Liver (tissue), 9 donors: ENCODE data around the gene PARD3B. TPM values are rescaled to one million over a fixed set of nuclear protein-coding genes. Genes with fewer than 3 reads are reported as not detected.

ENCODE experiments used
- DNase-seq: peaks from one replicate; pipeline ENCODE4 v3.0.0-alpha.2; 2017; ENCODE audit warnings: low spot score
- H3K27ac ChIP-seq, 2 donors: one replicate each; pipeline ENCODE4 v1.7.0; 2013; ENCODE audit warnings: inconsistent platforms in 2 of 2, low read length in 2 of 2, control low read depth in 1 of 2, low read depth in 1 of 2, mild to moderate bottlenecking in 1 of 2
- H3K27me3 ChIP-seq, 4 donors: one replicate each; pipeline versions ENCODE4 v1.6.1 to v1.7.0; 2013; ENCODE audit warnings: low read length in 3 of 4, inconsistent platforms in 1 of 4, mild to moderate bottlenecking in 1 of 4, moderate library complexity in 1 of 4; ENCODE audit not compliant: control insufficient read depth in 4 of 4, insufficient read depth in 4 of 4
- H3K36me3 ChIP-seq, 4 donors: one replicate each; pipeline versions ENCODE4 v1.6.1 to v1.7.0; 2013; ENCODE audit warnings: low read length in 3 of 4, mild to moderate bottlenecking in 3 of 4, low read depth in 1 of 4, moderate library complexity in 1 of 4; ENCODE audit not compliant: control insufficient read depth in 4 of 4, insufficient read depth in 3 of 4
- H3K4me1 ChIP-seq, 4 donors: one replicate each; pipeline versions ENCODE4 v1.6.1 to v1.7.0; 2013; ENCODE audit warnings: low read length in 3 of 4, mild to moderate bottlenecking in 3 of 4, moderate library complexity in 1 of 4; ENCODE audit not compliant: control insufficient read depth in 4 of 4, insufficient read depth in 4 of 4
- H3K4me3 ChIP-seq, 3 donors: one replicate each; pipeline versions ENCODE4 v1.6.1 to v1.7.0; 2013; ENCODE audit warnings: low read length in 3 of 3, control low read depth in 1 of 3, low read depth in 1 of 3, mild to moderate bottlenecking in 1 of 3
- H3K9ac ChIP-seq, 2 donors: one replicate each; pipeline ENCODE4 v1.7.0; 2013; ENCODE audit warnings: low read length in 2 of 2, mild to moderate bottlenecking in 2 of 2, moderate library complexity in 2 of 2, control low read depth in 1 of 2, low read depth in 1 of 2
- H3K9me3 ChIP-seq, 4 donors: one replicate each; pipeline versions ENCODE4 v1.6.1 to v1.7.0; 2013; ENCODE audit warnings: low read length in 3 of 4; ENCODE audit not compliant: control insufficient read depth in 4 of 4
- ATF3 ChIP-seq: IDR thresholded peaks from 2 replicates; pipeline ENCODE4 v1.6.1; 2016; ENCODE audit warnings: antibody characterized with exemption
- CTCF ChIP-seq: fragments of 150-350 bp; IDR thresholded peaks from 2 replicates; pipeline ENCODE4 v1.5.1; 2017; ENCODE audit warnings: improper control_type of control experiment, low read depth, low read length; ENCODE audit not compliant: missing input control
- EGR1 ChIP-seq, 2 donors: IDR thresholded peaks; 2 replicates each; pipeline ENCODE4 v1.6.1; 2016 to 2018; ENCODE audit warnings: antibody characterized with exemption in 2 of 2, low read depth in 2 of 2
- FOXA1 ChIP-seq: IDR thresholded peaks from 2 replicates; pipeline ENCODE4 v1.6.1; 2016; ENCODE audit warnings: antibody characterized with exemption
- FOXA2 ChIP-seq: IDR thresholded peaks from 2 replicates; pipeline ENCODE4 v1.6.1; 2016; ENCODE audit warnings: antibody characterized with exemption
- GABPA ChIP-seq, 2 donors: IDR thresholded peaks in 1 of 2; conservative IDR thresholded peaks in 1 of 2; 2 replicates each; pipeline ENCODE4 v1.6.1; 2016; ENCODE audit warnings: antibody characterized with exemption in 2 of 2, mild to moderate bottlenecking in 1 of 2, moderate library complexity in 1 of 2
- HNF4G ChIP-seq: IDR thresholded peaks from 2 replicates; pipeline ENCODE4 v1.6.1; 2016; ENCODE audit warnings: antibody characterized with exemption
- JUND ChIP-seq, 2 donors: IDR thresholded peaks; 2 replicates each; pipeline ENCODE4 v1.6.1; 2016; ENCODE audit warnings: antibody characterized with exemption in 2 of 2
- MAX ChIP-seq: IDR thresholded peaks from 2 replicates; pipeline ENCODE4 v1.6.1; 2016; ENCODE audit warnings: antibody characterized with exemption
- NR2F2 ChIP-seq: IDR thresholded peaks from 2 replicates; pipeline ENCODE4 v1.6.1; 2016; ENCODE audit warnings: antibody characterized with exemption
- RAD21 ChIP-seq, 2 donors: IDR thresholded peaks; 2 replicates each; pipeline ENCODE4 v1.6.1; 2016; ENCODE audit warnings: antibody characterized with exemption in 2 of 2, mild to moderate bottlenecking in 2 of 2
- REST ChIP-seq: IDR thresholded peaks from 2 replicates; pipeline ENCODE4 v1.6.1; 2016; ENCODE audit warnings: antibody characterized with exemption, mild to moderate bottlenecking
- RXRA ChIP-seq, 2 donors: IDR thresholded peaks; 2 replicates each; pipeline ENCODE4 v1.6.1; 2017 to 2018; ENCODE audit warnings: antibody characterized with exemption in 2 of 2, mild to moderate bottlenecking in 1 of 2
- SP1 ChIP-seq: IDR thresholded peaks from 2 replicates; pipeline ENCODE4 v1.6.1; 2018; ENCODE audit warnings: antibody characterized with exemption, mild to moderate bottlenecking
- TAF1 ChIP-seq: conservative IDR thresholded peaks from 2 replicates; pipeline ENCODE4 v1.6.1; 2016; ENCODE audit warnings: antibody characterized with exemption, mild to moderate bottlenecking
- YY1 ChIP-seq: IDR thresholded peaks from 2 replicates; pipeline ENCODE4 v1.6.1; 2016; ENCODE audit warnings: antibody characterized with exemption, mild to moderate bottlenecking
- ZBTB33 ChIP-seq: IDR thresholded peaks from 2 replicates; pipeline ENCODE4 v1.6.1; 2016; ENCODE audit warnings: antibody characterized with exemption
- WGBS: extraction: QIAGEN DNeasy Blood & Tissue Kit; methylation state at CpG from one replicate; pipeline ENCODE4 v1.1.7; 2013; 5-methylcytosine and 5-hydroxymethylcytosine counted together
- polyA plus RNA-seq, 2 donors: library from polyadenylated mRNA; stranded (reverse) in 1 of 2; unstranded in 1 of 2; fragments of 200-250 nt in 1 of 2; fragments of >200 nt in 1 of 2; fragmentation: Nextera tagmentation in 1 of 2; extraction: Ambion mirVana in 1 of 2; gene quantifications; one replicate each; pipeline versions ENCODE4 v1.2.1 to v1.2.3, GENCODE V29; 2013 to 2015
- total RNA-seq, 2 donors: library from RNA; depleted of rRNA; stranded (reverse); fragments of >200 nt; gene quantifications; one replicate each; pipeline ENCODE4 v1.2.3, GENCODE V29; 2014
- donor health status: healthy.
- donor health status: healthy.
- donor health status: healthy.
- donor health status: healthy.
- donor health status: healthy.

PARD3B gene
- total and polyA plus RNA-seq, 4 donors, result 1.1 to 10.3 (median 3.7) TPM

GRCh38 chr2:205496370-205496769, 951.1 kb downstream of the PARD3B start:
- H3K36me3 ChIP-seq, result no peaks in the 10 kb centered on the region
- no peak overlapping the region for H3K4me3 ChIP-seq
- no peak overlapping the region for H3K27ac ChIP-seq
- WGBS, result 98% methylated on average over 1 of the region's 1 CpG
- no peaks in the 10 kb centered on the region for H3K27me3 ChIP-seq
- no peak for DNase-seq
- H3K9me3 ChIP-seq, result no peaks in the 10 kb centered on the region
- TF ChIP-seq MAX (no peak), REST (no peak), NR2F2 (no peak), TAF1 (no peak), EGR1 (IDR thresholded peaks at IDR 0.05; ENCODE audit: low read depth in 2 of 2) (no peak), ZBTB33 (no peak), RXRA (IDR thresholded peaks at IDR 0.05) (no peak), ATF3 (no peak), FOXA2 (no peak), FOXA1 (no peak), HNF4G (no peak), YY1 (no peak), JUND (IDR thresholded peaks at IDR 0.05) (no peak)
- H3K9ac ChIP-seq, result no peak overlapping the region
- H3K4me1 ChIP-seq, result no peaks in the 10 kb centered on the region

- H3K27ac ChIP-seq, result no peak overlapping the region
- TF ChIP-seq EGR1 (IDR thresholded peaks at IDR 0.05; ENCODE audit: low read depth in 2 of 2) (no peak), ATF3 (no peak), NR2F2 (no peak), TAF1 (no peak), REST (no peak), HNF4G (no peak), CTCF (no peak), YY1 (no peak), RAD21 (IDR thresholded peaks at IDR 0.05) (no peak), SP1 (no peak), JUND (IDR thresholded peaks at IDR 0.05) (no peak), MAX (no peak), GABPA (IDR thresholded peaks at IDR 0.05 in 1 of 2, conservative IDR thresholded peaks at IDR 0.05 in 1 of 2) (no peak)
- H3K9ac ChIP-seq, result no peak overlapping the region
- WGBS, result 85% methylated on average over 6 of the region's 6 CpGs
- no peak overlapping the region for H3K4me3 ChIP-seq
- H3K9me3 ChIP-seq, result no peaks in the 10 kb centered on the region
- DNase-seq, result no peak
- no peaks in the 10 kb centered on the region for H3K4me1 ChIP-seq
- no peaks in the 10 kb centered on the region for H3K27me3 ChIP-seq
- no peaks in the 10 kb centered on the region for H3K36me3 ChIP-seq
Measured at GRCh38 chr2:205496772-205497171, 951.5 kb downstream of the PARD3B start.
